ENCODE measurements around the gene CRISPLD2. TPM values are rescaled to one million over a fixed set of nuclear protein-coding genes. Genes with fewer than 3 reads are reported as not detected.

The CRISPLD2 gene
- total RNA-seq, 1 donor = 0.99 TPM

DNA sequence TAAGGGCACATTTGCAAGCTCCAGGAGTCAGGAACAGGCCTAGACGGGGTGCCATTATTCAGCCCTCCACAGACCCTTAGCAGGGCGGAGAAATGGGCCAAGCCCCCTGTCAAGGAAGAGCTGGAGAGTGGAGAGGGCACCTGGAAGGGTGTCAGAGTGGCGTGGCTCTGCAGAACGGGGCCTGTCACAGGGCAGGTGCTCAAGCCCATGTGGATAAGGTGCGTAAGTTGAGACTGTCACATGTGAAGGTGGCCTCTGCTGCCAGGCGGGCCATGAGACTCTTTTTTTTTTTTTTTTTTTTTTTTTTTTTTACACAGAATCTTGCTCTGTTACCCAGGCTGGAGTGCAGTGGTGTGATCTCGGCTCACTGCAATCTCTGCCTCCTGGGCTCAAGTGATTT, 12.0 kb upstream of the CRISPLD2 start:
- no peak for DNase-seq (ENCODE audit: low read depth)
- no peak overlapping the region for H3K4me3 ChIP-seq (ENCODE audit: low read depth, low read length)
- TF ChIP-seq, protein P1, sequence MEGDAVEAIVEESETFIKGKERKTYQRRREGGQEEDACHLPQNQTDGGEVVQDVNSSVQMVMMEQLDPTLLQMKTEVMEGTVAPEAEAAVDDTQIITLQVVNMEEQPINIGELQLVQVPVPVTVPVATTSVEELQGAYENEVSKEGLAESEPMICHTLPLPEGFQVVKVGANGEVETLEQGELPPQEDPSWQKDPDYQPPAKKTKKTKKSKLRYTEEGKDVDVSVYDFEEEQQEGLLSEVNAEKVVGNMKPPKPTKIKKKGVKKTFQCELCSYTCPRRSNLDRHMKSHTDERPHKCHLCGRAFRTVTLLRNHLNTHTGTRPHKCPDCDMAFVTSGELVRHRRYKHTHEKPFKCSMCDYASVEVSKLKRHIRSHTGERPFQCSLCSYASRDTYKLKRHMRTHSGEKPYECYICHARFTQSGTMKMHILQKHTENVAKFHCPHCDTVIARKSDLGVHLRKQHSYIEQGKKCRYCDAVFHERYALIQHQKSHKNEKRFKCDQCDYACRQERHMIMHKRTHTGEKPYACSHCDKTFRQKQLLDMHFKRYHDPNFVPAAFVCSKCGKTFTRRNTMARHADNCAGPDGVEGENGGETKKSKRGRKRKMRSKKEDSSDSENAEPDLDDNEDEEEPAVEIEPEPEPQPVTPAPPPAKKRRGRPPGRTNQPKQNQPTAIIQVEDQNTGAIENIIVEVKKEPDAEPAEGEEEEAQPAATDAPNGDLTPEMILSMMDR (IDR thresholded peaks at IDR 0.05; ENCODE audit: insufficient read depth, low read length) = no peak

GRCh38 chr16:84808826-84809225, 11.0 kb upstream of the CRISPLD2 start:
- no peak for DNase-seq (ENCODE audit: low read depth)
- TF ChIP-seq, protein P1 (IDR thresholded peaks at IDR 0.05; ENCODE audit: insufficient read depth, low read length) = no peak

GRCh38 chr16:84810518-84811273, 9.1 kb upstream of the CRISPLD2 start:
- peak; percentile 89 for DNase-seq (ENCODE audit: low read depth)
- TF ChIP-seq, protein P1 (IDR thresholded peaks at IDR 0.05; ENCODE audit: insufficient read depth, low read length) = no peak
- H3K4me3 ChIP-seq (ENCODE audit: low read depth, low read length) = no peak overlapping the region

More at GRCh38 chr16:84808826-84809225, 11.0 kb upstream of the CRISPLD2 start:
- no peak overlapping the region for H3K4me3 ChIP-seq (ENCODE audit: low read depth, low read length)

GRCh38 chr16:84811529-84811928, 8.3 kb upstream of the CRISPLD2 start:
- TF ChIP-seq, protein P1 (IDR thresholded peaks at IDR 0.05; ENCODE audit: insufficient read depth, low read length) = no peak
- DNase-seq (ENCODE audit: low read depth) = no peak
- H3K4me3 ChIP-seq (ENCODE audit: low read depth, low read length) = no peak overlapping the region

- no peak for DNase-seq (ENCODE audit: low read depth)
- no peak overlapping the region for H3K4me3 ChIP-seq (ENCODE audit: low read depth, low read length)
- TF ChIP-seq, protein P1 (IDR thresholded peaks at IDR 0.05; ENCODE audit: insufficient read depth, low read length) = no peak
Measured at GRCh38 chr16:84813141-84813934, 6.4 kb upstream of the CRISPLD2 start.

DNA sequence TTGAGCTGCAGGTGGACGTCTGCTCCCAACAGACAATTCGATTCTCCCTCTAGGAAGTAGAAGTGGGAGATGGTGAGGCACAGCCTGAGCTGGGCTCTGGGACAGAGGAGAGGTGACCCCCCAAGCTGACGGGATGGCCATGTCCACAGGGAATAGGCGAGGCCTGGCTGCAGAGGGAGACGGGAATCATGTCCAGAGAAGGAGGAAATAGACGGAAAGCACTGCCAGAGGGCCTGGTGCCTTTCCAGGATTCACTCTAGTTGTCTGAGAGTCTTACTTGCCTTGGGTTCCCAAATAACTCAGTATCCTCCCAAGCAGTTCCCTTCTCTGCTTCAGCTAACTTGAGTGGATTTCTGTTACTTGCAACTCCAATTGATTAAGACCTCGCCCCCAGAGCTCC, 4.3 kb upstream of the CRISPLD2 start:
- H3K4me3 ChIP-seq (ENCODE audit: low read depth, low read length) = no peak overlapping the region
- DNase-seq (ENCODE audit: low read depth) = no peak
- TF ChIP-seq, protein P1 (IDR thresholded peaks at IDR 0.05; ENCODE audit: insufficient read depth, low read length) = no peak
